GM23338 (cell line): ENCODE data around the gene FMN2. TPM values are rescaled to one million over a fixed set of nuclear protein-coding genes. Genes with fewer than 3 reads are reported as not detected.

ENCODE experiments used
- ATAC-seq: fragments of 200-7000 bp; cut with Tn5 transposase; 3 replicates; pipeline ENCODE4 v1.9.1; 2020
- DNase-seq: peaks from one replicate; pipeline ENCODE4 v3.0.0-alpha.2; 2015; ENCODE audit warnings: low spot score
- H2AFZ ChIP-seq: fragments of 200-600 bp; sonication (generic); 2 replicates; pipeline ENCODE4 v1.8.0; 2016; ENCODE audit warnings: antibody characterized with exemption, mild to moderate bottlenecking, moderate library complexity
- H3F3A ChIP-seq: fragments of 200-600 bp; sonication (generic); replicated peaks from 2 replicates; pipeline ENCODE4 v1.8.0; 2017; ENCODE audit warnings: antibody characterized with exemption, mixed run types, low read depth
- H3K27ac ChIP-seq: fragments of 200-600 bp; sonication (generic); 2 replicates; pipeline ENCODE4 v1.6.1; 2016; ENCODE audit warnings: low read depth
- H3K27me3 ChIP-seq: fragments of 200-600 bp; sonication (generic); 2 replicates; pipeline ENCODE4 v1.8.0; 2016; ENCODE audit warnings: mild to moderate bottlenecking, mixed run types, moderate library complexity; ENCODE audit not compliant: insufficient read depth
- H3K36me3 ChIP-seq: fragments of 200-600 bp; sonication (generic); 2 replicates; pipeline ENCODE4 v1.8.0; 2016; ENCODE audit warnings: mild to moderate bottlenecking; ENCODE audit not compliant: insufficient read depth
- H3K4me1 ChIP-seq: fragments of 200-600 bp; sonication (generic); 2 replicates; pipeline ENCODE4 v1.8.0; 2016; ENCODE audit warnings: mild to moderate bottlenecking, moderate library complexity; ENCODE audit not compliant: insufficient read depth
- H3K4me2 ChIP-seq: fragments of 200-600 bp; sonication (generic); 2 replicates; pipeline ENCODE4 v1.7.1; 2017; ENCODE audit warnings: mixed run types
- H3K4me3 ChIP-seq: fragments of 200-600 bp; sonication (generic); 2 replicates; pipeline ENCODE4 v1.6.1; 2016; ENCODE audit warnings: mixed run types
- H3K79me2 ChIP-seq: fragments of 200-600 bp; sonication (generic); replicated peaks from 2 replicates; pipeline ENCODE4 v1.8.0; 2017; ENCODE audit warnings: mild to moderate bottlenecking; ENCODE audit not compliant: insufficient read depth
- H3K9me2 ChIP-seq: fragments of 200-600 bp; sonication (generic); 2 replicates; pipeline ENCODE4 v1.8.0; 2017; ENCODE audit not compliant: insufficient read depth
- H4K20me1 ChIP-seq: fragments of 200-600 bp; sonication (generic); replicated peaks from 2 replicates; pipeline ENCODE4 v1.8.0; 2017; ENCODE audit warnings: mild to moderate bottlenecking; ENCODE audit not compliant: insufficient read depth
- H3K27ac Mint-ChIP-seq: 2 replicates; pipeline ENCODE4 v1.8.0; 2020; ENCODE audit warnings: inconsistent platforms, mild to moderate bottlenecking, moderate library complexity, mixed read lengths
- H3K27me3 Mint-ChIP-seq: 3 replicates; pipeline ENCODE4 v1.8.0; 2022; ENCODE audit warnings: low read depth, mild to moderate bottlenecking, moderate library complexity, mixed read lengths, inconsistent platforms; ENCODE audit not compliant: insufficient read depth, poor library complexity
- H3K36me3 Mint-ChIP-seq: 3 replicates; pipeline ENCODE4 v1.8.0; 2021; ENCODE audit warnings: low read depth, mild to moderate bottlenecking, inconsistent platforms, moderate library complexity, mixed read lengths
- H3K4me1 Mint-ChIP-seq: 3 replicates; pipeline ENCODE4 v1.8.0; 2020; ENCODE audit warnings: mild to moderate bottlenecking, inconsistent platforms, mixed read lengths
- H3K4me3 Mint-ChIP-seq: 3 replicates; pipeline ENCODE4 v1.8.0; 2021; ENCODE audit warnings: moderate library complexity, mild to moderate bottlenecking, inconsistent platforms, mixed read lengths
- H3K9me3 Mint-ChIP-seq: 3 replicates; pipeline ENCODE4 v1.8.0; 2020; ENCODE audit warnings: moderate library complexity, mild to moderate bottlenecking, inconsistent platforms, mixed read lengths
- EZH2 ChIP-seq: fragments of 200-600 bp; sonication (generic); IDR thresholded peaks from one replicate; pipeline ENCODE4 v1.8.0; 2017; ENCODE audit warnings: antibody characterized with exemption, mild to moderate bottlenecking, low read depth; ENCODE audit not compliant: unreplicated experiment
- JUNB ChIP-seq: IDR thresholded peaks from one replicate; pipeline ENCODE4 v1.6.1; 2016; ENCODE audit warnings: antibody characterized with exemption; ENCODE audit not compliant: unreplicated experiment
- NANOG ChIP-seq: IDR thresholded peaks from 2 replicates; pipeline ENCODE4 v1.6.1; 2016; ENCODE audit warnings: antibody characterized with exemption, borderline replicate concordance
- POLR2AphosphoS5 ChIP-seq: IDR thresholded peaks from 2 replicates; pipeline ENCODE4 v1.6.1; 2016; ENCODE audit warnings: antibody characterized with exemption, low read depth
- STAT1 ChIP-seq: IDR thresholded peaks from one replicate; pipeline ENCODE4 v1.6.1; 2016; ENCODE audit warnings: antibody characterized with exemption; ENCODE audit not compliant: unreplicated experiment
- ZNF114 ChIP-seq: fragments of 250-450 bp; sonication (Bioruptor Pico); IDR thresholded peaks from 2 replicates; pipeline ENCODE4 v1.5.0; 2020; ENCODE audit warnings: mild to moderate bottlenecking, moderate library complexity
- ZNF331 ChIP-seq: fragments of 250-450 bp; sonication (Bioruptor Pico); IDR thresholded peaks from 2 replicates; pipeline ENCODE4 v1.5.0; 2020; ENCODE audit warnings: low read depth, mild to moderate bottlenecking, moderate library complexity
- polyA plus RNA-seq: library from polyadenylated mRNA; unstranded; fragments of >200 nt; fragmentation: Nextera tagmentation; extraction: Ambion mirVana; gene quantifications from 2 replicates; pipeline ENCODE4 v1.2.1, GENCODE V29; 2016
- total RNA-seq: library from RNA; depleted of rRNA; stranded (reverse); fragments of >200 nt; shearing (Covaris generic); gene quantifications from 2 replicates; pipeline ENCODE4 v1.2.3, GENCODE V29; 2014
- TF ChIP-seq, protein P1 (sequence below): fragments of 250-450 bp; sonication (Bioruptor Pico); IDR thresholded peaks from 2 replicates; pipeline ENCODE4 v1.5.0; 2020; ENCODE audit warnings: mild to moderate bottlenecking, moderate library complexity
- TF ChIP-seq, protein P2 (sequence below): IDR thresholded peaks from one replicate; pipeline ENCODE4 v1.6.1; 2018; ENCODE audit warnings: antibody characterized with exemption; ENCODE audit not compliant: unreplicated experiment
- TF ChIP-seq, protein P3 (sequence below), 2 experiments: fragments of 200-600 bp in 1 of 2; sonication (generic) in 1 of 2; conservative IDR thresholded peaks; 2 replicates each; pipeline versions ENCODE4 v1.5.1 to v1.6.1; 2016 to 2017; ENCODE audit warnings: antibody characterized with exemption in 2 of 2, low read depth in 2 of 2, mild to moderate bottlenecking in 2 of 2, moderate library complexity in 1 of 2
- TF ChIP-seq, protein P4 (sequence below): IDR thresholded peaks from 2 replicates; pipeline ENCODE4 v1.6.1; 2016; ENCODE audit warnings: antibody characterized with exemption

FMN2 gene
- total and polyA plus RNA-seq, 2 experiments from 2014 or later: 1.5 to 2.5 TPM

DNA sequence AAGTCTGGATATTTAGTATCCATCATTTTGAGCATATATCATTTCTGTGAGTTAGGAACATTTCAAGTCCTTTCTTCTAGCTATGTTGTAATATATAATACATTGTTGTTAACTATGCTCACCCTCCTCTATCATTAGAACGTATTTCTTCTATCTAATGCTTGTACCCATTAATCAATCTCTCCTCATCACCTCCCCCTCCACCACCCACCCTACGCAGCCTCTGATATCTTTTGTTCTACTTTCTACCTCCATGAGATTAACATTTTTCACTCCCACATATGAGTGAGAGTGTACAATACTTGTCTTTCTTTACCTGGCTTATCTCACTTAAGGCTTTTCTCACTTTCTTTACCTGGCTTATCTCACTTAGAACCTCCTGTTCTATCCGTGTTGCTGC, 156.2 kb downstream of the FMN2 start (continued):
- TF ChIP-seq, protein P1, sequence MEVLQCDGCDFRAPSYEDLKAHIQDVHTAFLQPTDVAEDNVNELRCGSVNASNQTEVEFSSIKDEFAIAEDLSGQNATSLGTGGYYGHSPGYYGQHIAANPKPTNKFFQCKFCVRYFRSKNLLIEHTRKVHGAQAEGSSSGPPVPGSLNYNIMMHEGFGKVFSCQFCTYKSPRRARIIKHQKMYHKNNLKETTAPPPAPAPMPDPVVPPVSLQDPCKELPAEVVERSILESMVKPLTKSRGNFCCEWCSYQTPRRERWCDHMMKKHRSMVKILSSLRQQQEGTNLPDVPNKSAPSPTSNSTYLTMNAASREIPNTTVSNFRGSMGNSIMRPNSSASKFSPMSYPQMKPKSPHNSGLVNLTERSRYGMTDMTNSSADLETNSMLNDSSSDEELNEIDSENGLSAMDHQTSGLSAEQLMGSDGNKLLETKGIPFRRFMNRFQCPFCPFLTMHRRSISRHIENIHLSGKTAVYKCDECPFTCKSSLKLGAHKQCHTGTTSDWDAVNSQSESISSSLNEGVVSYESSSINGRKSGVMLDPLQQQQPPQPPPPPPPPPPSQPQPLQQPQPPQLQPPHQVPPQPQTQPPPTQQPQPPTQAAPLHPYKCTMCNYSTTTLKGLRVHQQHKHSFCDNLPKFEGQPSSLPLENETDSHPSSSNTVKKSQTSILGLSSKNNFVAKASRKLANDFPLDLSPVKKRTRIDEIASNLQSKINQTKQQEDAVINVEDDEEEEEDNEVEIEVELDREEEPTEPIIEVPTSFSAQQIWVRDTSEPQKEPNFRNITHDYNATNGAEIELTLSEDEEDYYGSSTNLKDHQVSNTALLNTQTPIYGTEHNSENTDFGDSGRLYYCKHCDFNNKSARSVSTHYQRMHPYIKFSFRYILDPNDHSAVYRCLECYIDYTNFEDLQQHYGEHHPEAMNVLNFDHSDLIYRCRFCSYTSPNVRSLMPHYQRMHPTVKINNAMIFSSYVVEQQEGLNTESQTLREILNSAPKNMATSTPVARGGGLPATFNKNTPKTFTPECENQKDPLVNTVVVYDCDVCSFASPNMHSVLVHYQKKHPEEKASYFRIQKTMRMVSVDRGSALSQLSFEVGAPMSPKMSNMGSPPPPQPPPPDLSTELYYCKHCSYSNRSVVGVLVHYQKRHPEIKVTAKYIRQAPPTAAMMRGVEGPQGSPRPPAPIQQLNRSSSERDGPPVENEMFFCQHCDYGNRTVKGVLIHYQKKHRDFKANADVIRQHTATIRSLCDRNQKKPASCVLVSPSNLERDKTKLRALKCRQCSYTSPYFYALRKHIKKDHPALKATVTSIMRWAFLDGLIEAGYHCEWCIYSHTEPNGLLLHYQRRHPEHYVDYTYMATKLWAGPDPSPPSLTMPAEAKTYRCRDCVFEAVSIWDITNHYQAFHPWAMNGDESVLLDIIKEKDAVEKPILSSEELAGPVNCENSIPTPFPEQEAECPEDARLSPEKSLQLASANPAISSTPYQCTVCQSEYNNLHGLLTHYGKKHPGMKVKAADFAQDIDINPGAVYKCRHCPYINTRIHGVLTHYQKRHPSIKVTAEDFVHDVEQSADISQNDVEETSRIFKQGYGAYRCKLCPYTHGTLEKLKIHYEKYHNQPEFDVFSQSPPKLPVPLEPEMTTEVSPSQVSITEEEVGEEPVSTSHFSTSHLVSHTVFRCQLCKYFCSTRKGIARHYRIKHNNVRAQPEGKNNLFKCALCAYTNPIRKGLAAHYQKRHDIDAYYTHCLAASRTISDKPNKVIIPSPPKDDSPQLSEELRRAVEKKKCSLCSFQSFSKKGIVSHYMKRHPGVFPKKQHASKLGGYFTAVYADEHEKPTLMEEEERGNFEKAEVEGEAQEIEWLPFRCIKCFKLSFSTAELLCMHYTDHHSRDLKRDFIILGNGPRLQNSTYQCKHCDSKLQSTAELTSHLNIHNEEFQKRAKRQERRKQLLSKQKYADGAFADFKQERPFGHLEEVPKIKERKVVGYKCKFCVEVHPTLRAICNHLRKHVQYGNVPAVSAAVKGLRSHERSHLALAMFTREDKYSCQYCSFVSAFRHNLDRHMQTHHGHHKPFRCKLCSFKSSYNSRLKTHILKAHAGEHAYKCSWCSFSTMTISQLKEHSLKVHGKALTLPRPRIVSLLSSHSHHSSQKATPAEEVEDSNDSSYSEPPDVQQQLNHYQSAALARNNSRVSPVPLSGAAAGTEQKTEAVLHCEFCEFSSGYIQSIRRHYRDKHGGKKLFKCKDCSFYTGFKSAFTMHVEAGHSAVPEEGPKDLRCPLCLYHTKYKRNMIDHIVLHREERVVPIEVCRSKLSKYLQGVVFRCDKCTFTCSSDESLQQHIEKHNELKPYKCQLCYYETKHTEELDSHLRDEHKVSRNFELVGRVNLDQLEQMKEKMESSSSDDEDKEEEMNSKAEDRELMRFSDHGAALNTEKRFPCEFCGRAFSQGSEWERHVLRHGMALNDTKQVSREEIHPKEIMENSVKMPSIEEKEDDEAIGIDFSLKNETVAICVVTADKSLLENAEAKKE (CRISPR knock-in tag): no peak
- TF ChIP-seq JUNB: no peak
- TF ChIP-seq, protein P2, sequence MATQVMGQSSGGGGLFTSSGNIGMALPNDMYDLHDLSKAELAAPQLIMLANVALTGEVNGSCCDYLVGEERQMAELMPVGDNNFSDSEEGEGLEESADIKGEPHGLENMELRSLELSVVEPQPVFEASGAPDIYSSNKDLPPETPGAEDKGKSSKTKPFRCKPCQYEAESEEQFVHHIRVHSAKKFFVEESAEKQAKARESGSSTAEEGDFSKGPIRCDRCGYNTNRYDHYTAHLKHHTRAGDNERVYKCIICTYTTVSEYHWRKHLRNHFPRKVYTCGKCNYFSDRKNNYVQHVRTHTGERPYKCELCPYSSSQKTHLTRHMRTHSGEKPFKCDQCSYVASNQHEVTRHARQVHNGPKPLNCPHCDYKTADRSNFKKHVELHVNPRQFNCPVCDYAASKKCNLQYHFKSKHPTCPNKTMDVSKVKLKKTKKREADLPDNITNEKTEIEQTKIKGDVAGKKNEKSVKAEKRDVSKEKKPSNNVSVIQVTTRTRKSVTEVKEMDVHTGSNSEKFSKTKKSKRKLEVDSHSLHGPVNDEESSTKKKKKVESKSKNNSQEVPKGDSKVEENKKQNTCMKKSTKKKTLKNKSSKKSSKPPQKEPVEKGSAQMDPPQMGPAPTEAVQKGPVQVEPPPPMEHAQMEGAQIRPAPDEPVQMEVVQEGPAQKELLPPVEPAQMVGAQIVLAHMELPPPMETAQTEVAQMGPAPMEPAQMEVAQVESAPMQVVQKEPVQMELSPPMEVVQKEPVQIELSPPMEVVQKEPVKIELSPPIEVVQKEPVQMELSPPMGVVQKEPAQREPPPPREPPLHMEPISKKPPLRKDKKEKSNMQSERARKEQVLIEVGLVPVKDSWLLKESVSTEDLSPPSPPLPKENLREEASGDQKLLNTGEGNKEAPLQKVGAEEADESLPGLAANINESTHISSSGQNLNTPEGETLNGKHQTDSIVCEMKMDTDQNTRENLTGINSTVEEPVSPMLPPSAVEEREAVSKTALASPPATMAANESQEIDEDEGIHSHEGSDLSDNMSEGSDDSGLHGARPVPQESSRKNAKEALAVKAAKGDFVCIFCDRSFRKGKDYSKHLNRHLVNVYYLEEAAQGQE: no peak
- no peak for TF ChIP-seq NANOG
- no peak for TF ChIP-seq POLR2AphosphoS5

DNA sequence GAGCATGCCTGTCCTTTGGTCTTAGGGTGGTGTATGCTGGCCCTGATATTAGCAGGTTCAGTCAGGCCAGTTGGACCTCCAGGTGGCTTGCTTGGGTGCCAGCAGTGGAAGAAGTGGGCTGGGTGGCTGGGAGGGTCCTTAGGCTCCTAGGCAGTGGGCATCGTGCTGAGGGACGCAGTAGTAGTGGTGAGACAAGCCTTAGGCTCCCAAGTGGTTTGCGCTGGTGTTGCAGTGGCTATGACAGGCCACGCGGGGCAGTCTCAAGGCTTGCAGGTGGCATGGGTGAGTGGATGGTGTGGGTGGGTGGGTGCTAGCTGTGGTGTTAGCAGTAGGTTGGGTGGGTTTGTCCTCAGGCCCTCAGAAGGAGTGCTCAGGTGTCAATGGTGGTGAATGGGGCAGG, 162.3 kb downstream of the FMN2 start:
- no peaks in the 10 kb centered on the region for H3K36me3 ChIP-seq
- Mint-ChIP-seq H3K9me3 (peaks cover 4% of the 10 kb centered on the region; the same call in 1 of the 3 replicates), H3K27ac (no peak overlapping the region), H3K4me1 (peaks cover 2% of the 10 kb centered on the region; the same call in 1 of the 3 replicates), H3K36me3 (no peaks in the 10 kb centered on the region; the same call in 2 of the 3 replicates), H3K27me3 (no peaks in the 10 kb centered on the region), H3K4me3 (no peak overlapping the region)
- H3K79me2 ChIP-seq: no peaks in the 10 kb centered on the region
- H3F3A ChIP-seq: no peaks in the 10 kb centered on the region
- ATAC-seq (peak; percentile 73), DNase-seq (peak; percentile 20)
- no peak overlapping the region for H3K4me2 ChIP-seq
- H3K4me1 ChIP-seq: no peaks in the 10 kb centered on the region
- H3K27ac ChIP-seq: no peak overlapping the region
- H4K20me1 ChIP-seq: no peaks in the 10 kb centered on the region
- no peak overlapping the region for H2AFZ ChIP-seq
- H3K9me2 ChIP-seq: no peaks in the 10 kb centered on the region
- no peaks in the 10 kb centered on the region for H3K27me3 ChIP-seq
- H3K4me3 ChIP-seq: no peak overlapping the region
- TF ChIP-seq ZNF114 (CRISPR knock-in tag) (no peak), NANOG (no peak), ZNF331 (CRISPR knock-in tag) (no peak), EZH2 (no peak), STAT1 (no peak), POLR2AphosphoS5 (no peak), JUNB (no peak)
- TF ChIP-seq, protein P3, sequence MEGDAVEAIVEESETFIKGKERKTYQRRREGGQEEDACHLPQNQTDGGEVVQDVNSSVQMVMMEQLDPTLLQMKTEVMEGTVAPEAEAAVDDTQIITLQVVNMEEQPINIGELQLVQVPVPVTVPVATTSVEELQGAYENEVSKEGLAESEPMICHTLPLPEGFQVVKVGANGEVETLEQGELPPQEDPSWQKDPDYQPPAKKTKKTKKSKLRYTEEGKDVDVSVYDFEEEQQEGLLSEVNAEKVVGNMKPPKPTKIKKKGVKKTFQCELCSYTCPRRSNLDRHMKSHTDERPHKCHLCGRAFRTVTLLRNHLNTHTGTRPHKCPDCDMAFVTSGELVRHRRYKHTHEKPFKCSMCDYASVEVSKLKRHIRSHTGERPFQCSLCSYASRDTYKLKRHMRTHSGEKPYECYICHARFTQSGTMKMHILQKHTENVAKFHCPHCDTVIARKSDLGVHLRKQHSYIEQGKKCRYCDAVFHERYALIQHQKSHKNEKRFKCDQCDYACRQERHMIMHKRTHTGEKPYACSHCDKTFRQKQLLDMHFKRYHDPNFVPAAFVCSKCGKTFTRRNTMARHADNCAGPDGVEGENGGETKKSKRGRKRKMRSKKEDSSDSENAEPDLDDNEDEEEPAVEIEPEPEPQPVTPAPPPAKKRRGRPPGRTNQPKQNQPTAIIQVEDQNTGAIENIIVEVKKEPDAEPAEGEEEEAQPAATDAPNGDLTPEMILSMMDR (conservative IDR thresholded peaks at IDR 0.05; ENCODE audit: low read depth in 2 of 2): no peak
- TF ChIP-seq, protein P4, sequence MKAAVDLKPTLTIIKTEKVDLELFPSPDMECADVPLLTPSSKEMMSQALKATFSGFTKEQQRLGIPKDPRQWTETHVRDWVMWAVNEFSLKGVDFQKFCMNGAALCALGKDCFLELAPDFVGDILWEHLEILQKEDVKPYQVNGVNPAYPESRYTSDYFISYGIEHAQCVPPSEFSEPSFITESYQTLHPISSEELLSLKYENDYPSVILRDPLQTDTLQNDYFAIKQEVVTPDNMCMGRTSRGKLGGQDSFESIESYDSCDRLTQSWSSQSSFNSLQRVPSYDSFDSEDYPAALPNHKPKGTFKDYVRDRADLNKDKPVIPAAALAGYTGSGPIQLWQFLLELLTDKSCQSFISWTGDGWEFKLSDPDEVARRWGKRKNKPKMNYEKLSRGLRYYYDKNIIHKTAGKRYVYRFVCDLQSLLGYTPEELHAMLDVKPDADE: no peak
